Activated T-cell treated with anti-CD3 and anti-CD28 coated beads for 4 hours (primary cell): ENCODE measurements around the gene SPRED1.

Source experiments
- DNase-seq: peaks from one replicate; pipeline ENCODE4 v3.0.0-alpha.2; 2020

The SPRED1 gene

GRCh38 chr15:38252481-38253350 lies at the start of gene SPRED1:
SPRED1 (plus strand) TSS chr15:38252836; CDS start chr15:38253186, 350 bp downstream.
- DNase-seq = peak; percentile 5

DNA sequence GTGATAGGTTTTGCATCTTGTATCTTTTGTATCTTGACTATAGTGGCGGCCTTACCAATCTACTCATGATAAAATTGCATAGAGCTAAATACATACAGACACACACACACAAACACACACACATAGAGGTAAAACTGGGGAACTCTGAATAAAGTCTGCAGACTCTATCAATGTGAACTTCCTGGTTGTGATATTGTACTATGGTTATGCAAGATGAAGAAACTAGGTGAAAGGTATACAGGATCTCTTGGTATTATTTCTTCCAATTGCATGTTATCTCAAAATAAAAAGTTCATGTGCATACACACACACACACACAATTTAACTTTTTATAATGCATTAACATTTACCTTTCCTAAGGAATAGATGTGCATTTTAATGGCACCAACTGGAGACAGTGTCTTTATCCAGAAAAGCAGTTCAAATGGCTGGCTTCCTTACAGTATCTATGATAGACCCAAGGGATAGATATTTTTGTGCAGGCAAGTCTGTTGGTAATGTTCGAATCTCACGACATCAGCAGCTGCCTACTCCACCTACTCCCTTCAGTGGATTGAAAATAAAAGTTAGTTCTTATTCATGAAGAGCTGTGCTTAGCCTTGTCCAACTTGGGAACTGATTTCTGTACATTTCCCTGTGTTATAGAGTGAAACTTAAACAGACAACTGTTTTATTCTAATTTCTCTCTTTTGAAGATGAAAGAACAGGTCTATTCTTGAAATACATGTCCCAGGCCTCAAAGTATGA lies 46.9 kb upstream of the SPRED1 start:
- DNase-seq = no peak

DNA sequence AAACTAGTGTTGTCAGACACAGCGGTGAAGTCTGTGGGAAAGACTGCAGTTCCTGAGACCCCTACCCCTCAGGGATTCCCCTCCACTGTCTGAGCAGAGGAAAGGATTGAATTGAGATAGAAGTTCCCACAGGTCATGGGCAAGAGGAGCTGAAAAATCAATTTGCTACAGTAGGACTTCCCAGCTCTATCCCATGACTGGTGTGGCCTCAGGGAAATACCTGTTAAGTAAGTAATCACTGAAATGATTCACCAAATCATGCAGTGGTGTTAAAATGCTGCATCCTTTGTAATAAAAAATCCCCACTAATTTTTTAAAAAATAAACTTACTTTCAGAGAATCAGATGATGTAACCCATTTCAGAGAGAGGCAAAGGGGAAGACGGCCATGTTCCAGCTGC lies 45.0 kb upstream of the SPRED1 start:
- DNase-seq = no peak

GRCh38 chr15:38208206-38208605 lies 44.4 kb upstream of the SPRED1 start:
- DNase-seq = no peak

- DNase-seq = no peak
Measured at GRCh38 chr15:38208779-38209178, 43.9 kb upstream of the SPRED1 start.

DNA sequence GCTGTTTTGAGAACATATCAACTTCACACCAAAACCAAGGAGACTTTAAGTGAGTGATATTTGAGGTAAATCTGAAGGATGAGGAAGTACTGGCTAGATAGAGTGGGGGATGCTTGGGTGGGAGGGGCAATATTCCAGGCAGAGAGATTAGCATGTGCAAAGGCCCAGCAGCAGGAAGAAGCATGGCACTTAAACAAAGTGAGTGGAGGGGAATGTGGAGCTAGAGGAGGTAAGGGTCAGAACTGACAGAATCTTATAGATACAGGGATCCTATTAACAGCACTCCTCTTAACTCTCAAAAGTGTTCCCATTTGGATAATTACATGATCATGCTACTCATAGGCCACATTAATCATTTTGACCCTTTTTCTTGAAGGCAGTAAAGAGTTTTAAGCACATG lies 41.4 kb upstream of the SPRED1 start:
- DNase-seq = no peak

GRCh38 chr15:38211811-38212210 lies 40.8 kb upstream of the SPRED1 start:
- no peak for DNase-seq

GRCh38 chr15:38212729-38213351 lies 39.8 kb upstream of the SPRED1 start:
- DNase-seq = no peak

DNA sequence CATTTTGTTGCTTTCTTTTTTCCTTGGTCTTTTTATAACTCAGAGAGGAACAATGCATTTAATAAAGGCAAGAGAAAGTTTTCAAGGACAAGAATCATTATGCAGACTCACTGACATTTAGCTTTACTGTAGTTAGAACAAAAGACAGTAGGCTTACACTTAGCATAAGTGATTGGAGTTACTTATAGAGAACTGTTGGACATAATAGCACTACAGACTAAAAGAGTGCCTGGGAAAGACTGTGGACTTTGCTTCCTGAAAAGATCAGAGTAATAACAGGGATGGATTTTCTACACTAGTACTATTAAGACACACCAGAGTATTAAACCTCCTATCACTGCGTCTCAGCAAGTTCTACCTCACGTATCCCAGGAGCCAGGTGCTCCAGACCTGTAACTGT lies 39.3 kb upstream of the SPRED1 start:
- DNase-seq = no peak

GRCh38 chr15:38215707-38216106 lies 36.9 kb upstream of the SPRED1 start:
- DNase-seq = no peak

DNA sequence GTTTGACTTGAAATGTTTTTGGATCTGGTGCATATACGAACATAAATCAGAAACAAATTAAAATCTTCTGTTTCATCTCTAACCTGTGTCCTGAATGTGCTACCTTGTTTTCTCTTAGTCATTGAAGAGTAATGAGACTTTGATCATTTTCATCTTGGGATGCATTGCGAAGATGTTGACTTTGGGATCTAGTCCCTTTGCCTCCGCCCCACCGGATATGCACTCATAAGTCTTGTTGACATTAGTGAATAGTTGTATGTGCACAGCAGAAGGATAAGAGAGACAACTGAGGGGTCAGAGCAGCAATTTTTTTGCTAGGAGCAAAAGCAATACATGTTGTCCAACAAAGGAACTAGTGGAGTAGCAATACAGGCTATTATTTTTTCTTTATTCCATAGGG lies 35.9 kb upstream of the SPRED1 start:
- DNase-seq = no peak

- DNase-seq = no peak
Measured at GRCh38 chr15:38217191-38217595, 35.4 kb upstream of the SPRED1 start.

DNA sequence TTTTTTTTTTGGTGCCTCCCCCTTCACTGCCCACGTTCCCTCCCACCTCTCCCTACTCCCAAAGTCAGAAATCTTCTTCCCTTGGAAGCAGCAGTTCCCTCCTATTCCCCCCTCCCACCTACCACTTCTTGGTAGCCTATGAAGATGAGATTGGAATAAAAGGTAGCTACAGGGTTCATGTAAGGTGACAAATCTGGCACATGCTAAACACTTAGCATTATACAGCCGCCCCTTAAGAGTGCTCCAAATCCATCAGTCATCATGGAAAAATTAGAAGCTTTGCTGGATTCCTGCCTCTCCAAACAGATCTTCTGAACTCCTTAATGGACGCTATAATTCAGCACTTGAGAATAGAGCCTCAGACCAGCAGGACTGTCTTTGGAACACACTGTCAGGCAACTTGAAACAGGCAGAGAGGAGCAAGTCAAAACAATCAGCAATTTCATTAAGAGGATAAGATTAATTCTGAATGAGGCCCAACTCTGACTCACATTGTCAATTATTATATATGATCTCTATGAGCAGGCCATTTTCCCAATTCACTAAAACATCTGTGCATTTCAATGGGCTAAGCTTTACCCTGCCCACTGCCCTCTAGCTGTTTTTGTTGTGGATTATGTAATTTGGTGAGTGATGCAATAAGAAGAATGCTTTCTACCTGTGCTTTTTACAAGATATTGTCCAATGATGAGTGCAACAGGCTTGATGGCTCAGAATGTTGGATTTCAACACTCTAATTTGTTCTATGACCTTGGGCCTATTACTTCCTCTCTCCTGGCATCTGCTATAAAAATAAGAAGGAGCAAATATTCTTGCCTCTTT lies 34.6 kb upstream of the SPRED1 start:
- DNase-seq = no peak

DNA sequence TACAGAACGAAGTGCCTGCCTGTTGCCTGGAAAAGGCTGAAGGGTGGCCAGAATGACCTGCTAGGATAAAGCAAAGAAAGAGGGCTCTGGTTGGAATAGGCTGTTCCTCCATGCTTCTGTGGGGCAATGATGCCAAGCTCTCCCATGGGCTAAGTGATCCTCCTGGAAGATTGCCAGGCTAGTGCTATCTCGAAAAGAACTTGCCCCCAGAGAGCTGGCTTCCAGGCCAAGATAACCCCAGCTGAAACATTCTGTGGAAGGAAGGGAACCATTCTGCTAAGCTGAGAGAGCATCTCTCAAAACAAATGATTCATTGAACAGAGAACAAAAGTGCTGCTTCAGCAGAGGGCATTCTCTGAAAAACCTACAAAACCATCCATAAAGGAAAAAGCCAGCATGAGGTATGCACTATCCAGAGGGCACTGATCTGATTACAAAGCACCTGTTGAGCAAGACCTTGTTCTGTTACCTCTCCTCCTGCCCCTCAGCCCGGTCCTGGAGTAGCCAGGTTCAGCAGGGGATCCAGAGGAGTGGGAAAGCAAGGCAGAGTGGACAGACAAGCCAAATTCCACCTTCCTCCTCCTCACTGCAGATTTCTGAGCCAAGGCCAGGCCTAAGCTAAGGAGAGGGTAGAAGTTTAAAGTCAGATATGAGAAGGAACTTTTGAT lies 31.9 kb upstream of the SPRED1 start:
- DNase-seq = no peak

DNA sequence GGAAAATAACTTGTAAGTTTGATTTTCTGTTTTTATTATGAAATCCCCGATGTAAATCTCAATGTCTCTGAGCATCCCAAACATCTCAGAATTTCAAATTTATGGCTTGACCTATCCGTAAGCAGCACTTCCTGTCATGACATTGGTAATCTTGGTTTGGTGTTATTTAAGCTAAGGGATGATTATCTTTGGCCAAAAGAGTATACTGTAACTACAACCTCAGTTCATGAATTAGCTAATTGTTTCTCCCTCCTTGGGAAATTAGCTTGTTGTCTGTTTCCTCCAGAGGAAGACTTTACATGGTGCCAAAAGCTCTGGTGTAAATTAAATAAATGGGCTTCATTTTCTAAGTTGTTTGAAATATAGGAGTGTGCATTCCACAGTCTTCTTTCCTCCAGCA lies 28.1 kb upstream of the SPRED1 start:
- no peak for DNase-seq

GRCh38 chr15:38225381-38225780 lies 27.3 kb upstream of the SPRED1 start:
- DNase-seq = no peak

DNA sequence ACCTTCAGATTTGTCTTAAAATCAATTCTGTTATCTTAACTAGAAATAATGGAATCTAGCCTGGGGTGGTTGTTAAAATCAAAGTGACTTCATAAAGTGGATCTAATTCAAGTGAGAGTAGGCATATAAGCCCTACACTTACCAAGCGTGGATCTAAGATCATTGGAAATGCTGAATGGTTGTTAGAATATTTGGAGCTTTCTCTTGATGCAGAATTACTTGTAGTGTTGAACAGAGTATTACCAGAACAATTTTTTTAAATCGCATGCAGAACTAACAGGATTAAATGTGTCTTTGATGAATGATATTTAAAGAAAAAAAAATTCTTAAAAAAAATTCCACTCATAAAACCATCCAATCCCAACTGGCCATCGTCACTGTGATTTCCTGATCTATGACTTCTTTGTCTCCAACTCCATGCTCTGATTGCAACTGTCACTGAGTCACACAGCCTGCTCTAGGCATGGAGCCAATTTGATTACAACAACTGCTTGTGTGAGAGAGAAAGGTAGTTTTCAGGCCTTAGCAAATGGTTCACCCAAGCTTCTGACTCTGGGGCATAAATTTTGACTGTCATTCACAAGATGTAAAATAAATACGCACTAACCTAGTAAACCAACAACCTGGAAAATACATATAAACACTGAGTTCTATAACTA lies 25.9 kb upstream of the SPRED1 start:
- DNase-seq = no peak

- no peak for DNase-seq
Measured at GRCh38 chr15:38227941-38228340, 24.7 kb upstream of the SPRED1 start.

GRCh38 chr15:38228618-38229017 lies 24.0 kb upstream of the SPRED1 start:
- no peak for DNase-seq

DNA sequence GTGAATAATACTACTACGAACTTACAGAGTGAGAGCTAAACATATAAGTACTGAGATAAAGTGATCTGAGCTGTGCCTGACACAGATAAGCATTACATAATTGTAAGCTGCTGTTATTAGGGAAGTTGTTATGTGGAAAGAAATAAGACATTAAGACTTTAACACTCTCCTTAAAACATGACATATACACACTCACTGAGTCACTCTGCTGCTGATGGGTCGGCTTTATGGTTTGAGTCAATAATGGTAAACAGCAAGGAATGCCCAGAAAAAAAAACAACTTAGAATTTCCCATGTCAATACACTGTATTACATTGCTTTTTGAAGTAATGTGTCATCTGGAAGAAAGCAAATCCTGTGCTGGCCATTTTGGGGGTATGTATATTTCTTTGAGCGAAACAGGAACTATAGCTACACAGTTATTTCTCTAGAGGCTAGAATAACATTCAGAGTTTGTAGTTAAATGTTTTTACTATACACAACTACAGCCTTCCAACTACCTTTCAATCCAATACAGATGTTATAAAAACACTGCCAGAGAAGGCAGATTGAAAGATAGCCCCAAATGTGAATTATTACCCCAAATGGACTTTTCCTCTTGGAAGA lies 22.8 kb upstream of the SPRED1 start:
- no peak for DNase-seq

GRCh38 chr15:38231436-38231835 lies 21.2 kb upstream of the SPRED1 start:
- DNase-seq = no peak
